H1 (cell line): Measurements from ENCODE around the gene PLD3. TPM values are rescaled to one million over a fixed set of nuclear protein-coding genes. Genes with fewer than 3 reads are reported as not detected.
A peak's percentile ranks its signal among the peaks of the same experiment; 100 is the strongest.

Experiments used
- CTCF ChIA-PET: fragments of 300-600 bp; sonication (Branson Sonifier 250); formaldehyde crosslinking; loops from one replicate; lab custom pipeline; 2021; ENCODE audit not compliant: partially characterized antibody; lab: Charles Lee
- POLR2A ChIA-PET: fragments of 300-600 bp; sonication (Branson Sonifier 250); formaldehyde crosslinking; loops from one replicate; lab custom pipeline; 2021; ENCODE audit warnings: inconsistent platforms; ENCODE audit not compliant: partially characterized antibody; lab: Charles Lee
- DNase-seq, 2 experiments: peaks; one replicate each; pipeline versions ENCODE4 v3.0.0 to v3.0.0-alpha.2; 2010 to 2022; ENCODE audit warnings: low spot score in 2 of 2, low read depth in 1 of 2, mixed read lengths in 1 of 2
- FAIRE-seq: peaks from 2 replicates; lab custom pipeline; 2011; peaks lifted over from hg19 to GRCh38; lab: Jason Lieb, UNC
- H2AFZ ChIP-seq: 2 replicates; pipeline ENCODE4 v1.8.1; 2012; ENCODE audit warnings: low read length, inconsistent platforms
- H2AK5ac ChIP-seq: 2 replicates; pipeline ENCODE4 v1.6.1; 2013; ENCODE audit warnings: low read depth, low read length
- H2BK120ac ChIP-seq: replicated peaks from 2 replicates; pipeline ENCODE3; 2013; ENCODE audit warnings: low read depth, low read length, inconsistent platforms
- H2BK12ac ChIP-seq: 2 replicates; pipeline ENCODE4 v1.6.1; 2013; ENCODE audit warnings: low read depth, low read length
- H2BK15ac ChIP-seq: 2 replicates; pipeline ENCODE4 v1.6.1; 2013; ENCODE audit warnings: low read length
- H2BK20ac ChIP-seq: 2 replicates; pipeline ENCODE4 v1.6.1; 2013; ENCODE audit warnings: low read length
- H2BK5ac ChIP-seq: 2 replicates; pipeline ENCODE4 v1.6.1; 2013; ENCODE audit warnings: low read depth, low read length
- H3K14ac ChIP-seq: 2 replicates; pipeline ENCODE4 v1.6.1; 2013; ENCODE audit warnings: inconsistent platforms; ENCODE audit not compliant: insufficient read length
- H3K18ac ChIP-seq: 2 replicates; pipeline ENCODE4 v1.6.1; 2013; ENCODE audit warnings: low read length; ENCODE audit errors: extremely low read depth
- H3K23ac ChIP-seq: 2 replicates; pipeline ENCODE4 v1.6.1; 2013; ENCODE audit warnings: inconsistent platforms; ENCODE audit not compliant: insufficient read length
- H3K23me2 ChIP-seq: 2 replicates; pipeline ENCODE4 v1.6.1; 2013; ENCODE audit warnings: low read depth, low read length
- H3K27ac ChIP-seq: 2 replicates; pipeline ENCODE4 v1.6.1; 2011; ENCODE audit warnings: low read depth, low read length, inconsistent platforms
- H3K27me3 ChIP-seq, 4 experiments: replicated peaks in 1 of 4; 1 replicate in 1 of 4; 2 replicates in 3 of 4; pipeline versions ENCODE4 v1.6.1 to v1.8.1; 2011 to 2013; ENCODE audit warnings: low read length in 3 of 4, mild to moderate bottlenecking in 3 of 4, inconsistent platforms in 2 of 4, mixed read lengths in 2 of 4, moderate library complexity in 1 of 4; ENCODE audit not compliant: control insufficient read depth in 3 of 4, insufficient read depth in 3 of 4; ENCODE audit errors: extremely low read depth in 1 of 4
- H3K36me3 ChIP-seq, 4 experiments: 2 replicates each; pipeline versions ENCODE4 v1.6.1 to v1.8.1; 2011 to 2013; ENCODE audit warnings: mild to moderate bottlenecking in 4 of 4, low read length in 3 of 4, moderate library complexity in 2 of 4, control low read depth in 1 of 4, inconsistent platforms in 1 of 4; ENCODE audit not compliant: insufficient read depth in 4 of 4, control insufficient read depth in 2 of 4
- H3K4ac ChIP-seq: replicated peaks from 2 replicates; pipeline ENCODE3; 2013; ENCODE audit warnings: low read length, low read depth, mixed read lengths, inconsistent platforms; ENCODE audit not compliant: insufficient read length
- H3K4me1 ChIP-seq, 4 experiments: replicated peaks in 1 of 4; 1 replicate in 1 of 4; 2 replicates in 3 of 4; pipeline versions ENCODE4 v1.6.1 to v1.8.1; 2011 to 2013; ENCODE audit warnings: low read length in 3 of 4, inconsistent platforms in 2 of 4, mixed read lengths in 1 of 4; ENCODE audit not compliant: insufficient read depth in 4 of 4, control insufficient read depth in 3 of 4
- H3K4me2 ChIP-seq, 2 experiments: 2 replicates each; pipeline versions ENCODE4 v1.6.1 to v1.8.1; 2011 to 2013; ENCODE audit warnings: low read depth in 2 of 2, low read length in 2 of 2, control low read depth in 1 of 2, inconsistent platforms in 1 of 2, mild to moderate bottlenecking in 1 of 2; ENCODE audit not compliant: insufficient read depth in 1 of 2
- H3K4me3 ChIP-seq, 4 experiments: fragments of 200-600, 300-600 bp in 1 of 4; sonication (generic), shearing (Covaris generic), sonication (Bioruptor Twin) in 1 of 4; 2 replicates each; pipeline versions ENCODE4 v1.5.1 to v1.8.1; 2011 to 2016; ENCODE audit warnings: low read length in 4 of 4, low read depth in 3 of 4, control low read depth in 2 of 4, inconsistent platforms in 2 of 4, mild to moderate bottlenecking in 2 of 4, mixed read lengths in 1 of 4, moderate library complexity in 1 of 4; ENCODE audit not compliant: insufficient read depth in 2 of 4; ENCODE audit errors: extremely low read depth in 1 of 4
- H3K56ac ChIP-seq: replicated peaks from 2 replicates; pipeline ENCODE3; 2013; ENCODE audit warnings: low read depth, mild to moderate bottlenecking, mixed read lengths, low read length, inconsistent platforms; ENCODE audit not compliant: insufficient read length
- H3K79me1 ChIP-seq: 2 replicates; pipeline ENCODE4 v1.6.1; 2013; ENCODE audit warnings: low read depth, low read length, control low read depth
- H3K79me2 ChIP-seq, 2 experiments: 2 replicates each; pipeline versions ENCODE4 v1.6.1 to v1.8.1; 2012 to 2013; ENCODE audit warnings: low read length in 2 of 2, mild to moderate bottlenecking in 2 of 2, inconsistent platforms in 1 of 2; ENCODE audit not compliant: insufficient read depth in 2 of 2, control insufficient read depth in 1 of 2
- H3K9ac ChIP-seq, 4 experiments: replicated peaks in 1 of 4; 1 replicate in 1 of 4; 2 replicates in 3 of 4; pipeline versions ENCODE4 v1.6.1 to v1.8.1; 2011 to 2013; ENCODE audit warnings: low read depth in 3 of 4, low read length in 3 of 4, control low read depth in 2 of 4, mild to moderate bottlenecking in 2 of 4, moderate library complexity in 2 of 4, inconsistent platforms in 1 of 4; ENCODE audit errors: extremely low read depth in 1 of 4
- H3K9me3 ChIP-seq, 2 experiments: 2 replicates each; pipeline versions ENCODE4 v1.6.1 to v1.8.1; 2012 to 2013; ENCODE audit warnings: mild to moderate bottlenecking in 2 of 2, moderate library complexity in 2 of 2, control low read depth in 1 of 2, inconsistent platforms in 1 of 2, low read depth in 1 of 2, low read length in 1 of 2, mixed read lengths in 1 of 2; ENCODE audit not compliant: insufficient read depth in 2 of 2
- H4K20me1 ChIP-seq, 2 experiments: replicated peaks in 1 of 2; 2 replicates each; pipeline versions ENCODE3 to v1.8.1; 2011 to 2013; ENCODE audit warnings: inconsistent platforms in 2 of 2, low read length in 2 of 2, mild to moderate bottlenecking in 1 of 2; ENCODE audit not compliant: insufficient read depth in 2 of 2, control insufficient read depth in 1 of 2
- H4K5ac ChIP-seq: 2 replicates; pipeline ENCODE4 v1.6.1; 2013; ENCODE audit warnings: low read length, low read depth, mixed read lengths, inconsistent platforms; ENCODE audit not compliant: insufficient read length
- H4K8ac ChIP-seq: 2 replicates; pipeline ENCODE4 v1.8.0; 2013; ENCODE audit warnings: mild to moderate bottlenecking, moderate library complexity, low read length, inconsistent platforms; ENCODE audit not compliant: insufficient read depth; ENCODE audit errors: extremely low read depth
- H4K91ac ChIP-seq: replicated peaks from 2 replicates; pipeline ENCODE3; 2013; ENCODE audit warnings: low read length, mixed read lengths, inconsistent platforms; ENCODE audit not compliant: insufficient read length
- POU5F1 ChIP-seq: IDR thresholded peaks from 2 replicates; pipeline ENCODE4 v1.6.1; 2011; ENCODE audit warnings: low read depth, mild to moderate bottlenecking, low read length, moderate library complexity
- RAD21 ChIP-seq, 2 experiments: IDR thresholded peaks in 1 of 2; conservative IDR thresholded peaks in 1 of 2; 2 replicates each; pipeline ENCODE4 v1.6.1; 2011; ENCODE audit warnings: low read depth in 2 of 2, low read length in 2 of 2, improper control_type of control experiment in 1 of 2, inconsistent platforms in 1 of 2, mild to moderate bottlenecking in 1 of 2, moderate library complexity in 1 of 2
- TAF7 ChIP-seq: optimal IDR thresholded peaks from 2 replicates; pipeline ENCODE3; 2011; ENCODE audit warnings: low read depth, mild to moderate bottlenecking, inconsistent platforms, low read length, moderate library complexity, borderline replicate concordance
- TEAD4 ChIP-seq: IDR thresholded peaks from 2 replicates; pipeline ENCODE4 v1.6.1; 2012; ENCODE audit warnings: low read depth, low read length, inconsistent platforms, mixed read lengths
- WGBS, 2 experiments: shearing (Covaris generic) in 1 of 2; methylation state at CpG; one replicate each; pipeline versions ENCODE4 v1.1.6 to v1.1.7; 2013 to 2015; ENCODE audit warnings: low lambda C conversion rate in 2 of 2, mixed read lengths in 2 of 2, inconsistent platforms in 1 of 2, low coverage in 1 of 2, missing lambda C conversion rate in 1 of 2; ENCODE audit not compliant: insufficient replicate concordance in 2 of 2, insufficient coverage in 1 of 2, insufficient read length in 1 of 2; ENCODE audit errors: extremely low coverage in 1 of 2, missing lambda C conversion rate in 1 of 2; 5-methylcytosine and 5-hydroxymethylcytosine counted together
- polyA plus RNA-seq, 7 experiments: library from polyadenylated mRNA; depleted of rRNA in 3 of 7; stranded (reverse) in 5 of 7; unstranded in 2 of 7; fragments of >200 nt in 5 of 7; fragments of 200-250 nt in 2 of 7; gene quantifications; 1 replicate in 5 of 7; 2 replicates in 1 of 7; 4 replicates in 1 of 7; pipeline versions ENCODE4 v1.2.1 to v1.2.3, GENCODE V29; 2011 to 2013; ENCODE audit warnings: missing spikeins in 2 of 7, mixed read lengths in 2 of 7
- total RNA-seq: library from RNA; stranded (reverse); fragmentation: NEBNext Ultra II Directional; extraction: Animal tissue kit (Norgen Biotek cat#: 25700); gene quantifications from 2 replicates; pipeline ENCODE4 v1.2.1, GENCODE V29; 2021
- TF ChIP-seq, protein P1 (sequence below), 3 experiments: IDR thresholded peaks; 1 replicate in 2 of 3; 2 replicates in 1 of 3; pipeline versions ENCODE4 v1.5.1 to v1.6.1; 2011; ENCODE audit warnings: low read length in 3 of 3, mild to moderate bottlenecking in 3 of 3, inconsistent platforms in 2 of 3, low read depth in 1 of 3, moderate library complexity in 1 of 3; ENCODE audit not compliant: insufficient read depth in 1 of 3; ENCODE audit errors: control extremely low read depth in 1 of 3

The PLD3 gene
- total and polyA plus RNA-seq, 2 of the 8 experiments (the other 6 are each of a cell fraction or from before 2014, with no cell fraction given): 180 to 543 TPM

DNA sequence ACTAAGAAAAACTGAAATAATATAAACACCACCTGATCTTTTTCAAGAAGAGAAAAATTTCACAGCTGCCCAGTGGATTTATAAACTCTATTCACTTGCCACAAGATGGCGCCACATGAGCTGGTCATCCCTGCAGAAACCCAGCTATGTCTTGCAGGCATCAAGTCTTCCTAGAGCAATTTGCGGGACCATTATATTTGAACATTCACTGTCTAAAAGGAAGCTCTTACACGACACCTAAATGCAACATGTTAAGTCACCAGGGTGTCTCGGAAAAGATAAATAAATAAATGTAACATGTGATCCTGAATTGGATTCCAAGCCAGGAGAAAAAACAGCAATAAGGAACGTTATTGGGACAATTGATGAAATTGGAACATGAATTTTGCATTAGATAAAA is 43.1 kb upstream of the PLD3 start:
- Histone ChIP-seq H3K18ac (no peak overlapping the region), H4K91ac (no peak overlapping the region), H3K79me1 (no peaks in the 10 kb centered on the region), H2BK5ac (no peak overlapping the region), H3K4ac (no peak overlapping the region), H3K9me3 (no peaks in the 10 kb centered on the region), H4K5ac (no peak overlapping the region), H3K56ac (no peak overlapping the region), H3K79me2 (no peaks in the 10 kb centered on the region), H3K23me2 (no peaks in the 10 kb centered on the region), H3K4me1 (no peaks in the 10 kb centered on the region; a peak in 1 of 7 replicates), H3K4me2 (no peak overlapping the region), H2BK20ac (no peak overlapping the region), H3K9ac (no peak overlapping the region), H2BK12ac (no peak overlapping the region), H2AK5ac (no peak overlapping the region), H2AFZ (no peak overlapping the region), H4K8ac (no peak overlapping the region), H3K27ac (no peak overlapping the region), H3K4me3 (no peak overlapping the region), H2BK15ac (no peak overlapping the region), H2BK120ac (no peak overlapping the region), H4K20me1 (no peaks in the 10 kb centered on the region), H3K36me3 (no peaks in the 10 kb centered on the region), H3K27me3 (no peaks in the 10 kb centered on the region), H3K14ac (no peak overlapping the region), H3K23ac (no peak overlapping the region)
- DNase-seq: peak in 1 of 2 experiments; percentile 66
- WGBS, 2 experiments: 36% methylated on average over 5 of the region's 5 CpGs; no CpG with 5 or more reads in 1 of the 2 experiments
- CTCF ChIA-PET: interaction anchor here (0.6 to 2.3 kb wide), 42 partner anchors 9 to 706 kb away, joined by 3 to 14 read pairs (median 4); partner anchors contain the start of genes PRX and SERTAD1
- POLR2A ChIA-PET: interaction anchor here (0.6 to 1.4 kb wide), 5 partner anchors 8 to 128 kb away, joined by 3 to 6 read pairs (median 3); no protein-coding TSS in a partner anchor
- peak; percentile 68 for FAIRE-seq
- TF ChIP-seq TEAD4 (no peak), TAF7 (no peak), POU5F1 (no peak), RAD21 (IDR thresholded peaks at IDR 0.05 in 1 of 2, conservative IDR thresholded peaks at IDR 0.05 in 1 of 2; ENCODE audit: low read depth in 2 of 2, low read length in 2 of 2) (peak; percentile 88 to 90)
- TF ChIP-seq, protein P1, sequence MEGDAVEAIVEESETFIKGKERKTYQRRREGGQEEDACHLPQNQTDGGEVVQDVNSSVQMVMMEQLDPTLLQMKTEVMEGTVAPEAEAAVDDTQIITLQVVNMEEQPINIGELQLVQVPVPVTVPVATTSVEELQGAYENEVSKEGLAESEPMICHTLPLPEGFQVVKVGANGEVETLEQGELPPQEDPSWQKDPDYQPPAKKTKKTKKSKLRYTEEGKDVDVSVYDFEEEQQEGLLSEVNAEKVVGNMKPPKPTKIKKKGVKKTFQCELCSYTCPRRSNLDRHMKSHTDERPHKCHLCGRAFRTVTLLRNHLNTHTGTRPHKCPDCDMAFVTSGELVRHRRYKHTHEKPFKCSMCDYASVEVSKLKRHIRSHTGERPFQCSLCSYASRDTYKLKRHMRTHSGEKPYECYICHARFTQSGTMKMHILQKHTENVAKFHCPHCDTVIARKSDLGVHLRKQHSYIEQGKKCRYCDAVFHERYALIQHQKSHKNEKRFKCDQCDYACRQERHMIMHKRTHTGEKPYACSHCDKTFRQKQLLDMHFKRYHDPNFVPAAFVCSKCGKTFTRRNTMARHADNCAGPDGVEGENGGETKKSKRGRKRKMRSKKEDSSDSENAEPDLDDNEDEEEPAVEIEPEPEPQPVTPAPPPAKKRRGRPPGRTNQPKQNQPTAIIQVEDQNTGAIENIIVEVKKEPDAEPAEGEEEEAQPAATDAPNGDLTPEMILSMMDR (IDR thresholded peaks at IDR 0.05; ENCODE audit: control extremely low read depth in 1 of 3, insufficient read depth in 1 of 3, low read depth in 1 of 3, low read length in 3 of 3): peak; percentile 52 to 79 (median 67)
